AG04450 (cell line): ENCODE data around the gene PUM2. TPM values are rescaled to one million over a fixed set of nuclear protein-coding genes. Genes with fewer than 3 reads are reported as not detected.
"Not testable (repeated sequence)": the region's sequence is repeated elsewhere in the genome, so short reads cannot be mapped to it uniquely, and the experiment has no call there.

ENCODE experiments used
- CTCF ChIA-PET: fragments of 300-600, 350-600 bp; formaldehyde crosslinking; extraction: SDS; loops from one replicate; lab custom pipeline; 2022; ENCODE audit warnings: antibody characterized with exemption, inconsistent platforms; lab: Charles Lee
- POLR2A ChIA-PET: fragments of 350-600 bp; formaldehyde crosslinking; extraction: SDS; loops from one replicate; lab custom pipeline; 2021; ENCODE audit warnings: antibody characterized with exemption, inconsistent platforms; lab: Yijun Ruan, JAX
- DNase-seq: peaks from one replicate; pipeline ENCODE4 v3.0.0-alpha.2; 2011; ENCODE audit warnings: low read depth, low spot score
- H3K27ac ChIP-seq: one replicate; pipeline ENCODE4 v1.5.1; 2012; ENCODE audit warnings: low read depth, low read length, control low read depth
- H3K27me3 ChIP-seq: one replicate; pipeline ENCODE4 v1.6.0; 2012; ENCODE audit warnings: low read length; ENCODE audit not compliant: control insufficient read depth, insufficient read depth
- H3K4me3 ChIP-seq: 2 replicates; pipeline ENCODE4 v1.5.1; 2011; ENCODE audit warnings: mild to moderate bottlenecking, low read depth, low read length, control low read depth
- H3K9me3 ChIP-seq: 2 replicates; pipeline ENCODE4 v1.5.1; 2012; ENCODE audit warnings: low read length; ENCODE audit not compliant: control insufficient read depth, insufficient read depth
- polyA plus RNA-seq: library from polyadenylated mRNA; depleted of rRNA; stranded (reverse); fragments of >200 nt; gene quantifications from 2 replicates; pipeline ENCODE4 v1.2.3, GENCODE V29; 2011
- TF ChIP-seq, protein P1 (sequence below): IDR thresholded peaks from 2 replicates; pipeline ENCODE4 v1.5.1; 2011; ENCODE audit warnings: low read depth, low read length, control low read depth, inconsistent platforms

PUM2 gene
- polyA plus RNA-seq, 1 experiment = 53.7 TPM

DNA sequence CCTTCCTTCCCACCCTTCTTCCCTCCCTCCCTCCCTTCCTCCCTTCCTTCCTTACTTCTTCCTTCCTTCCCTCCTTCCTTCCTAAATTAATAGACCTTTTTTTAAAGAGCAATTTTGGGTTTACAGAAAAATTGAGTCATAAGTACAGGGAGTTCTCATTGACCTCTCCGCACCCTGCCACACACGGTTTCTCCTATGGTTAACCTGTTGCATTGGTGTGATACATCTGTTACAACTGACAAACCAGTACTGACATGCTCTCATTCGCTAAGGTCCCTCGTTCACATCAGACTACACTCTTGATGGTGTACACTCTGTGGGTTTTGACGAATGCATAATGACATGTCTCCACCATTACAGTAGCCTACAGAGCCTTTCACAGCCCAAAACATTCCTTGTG, 114.1 kb downstream of the PUM2 start:
- ChIA-PET CTCF (no interaction called here), POLR2A (no interaction called here)
- Histone ChIP-seq H3K4me3 (no peak overlapping the region), H3K9me3 (no peaks in the 10 kb centered on the region), H3K27ac (no peak overlapping the region), H3K27me3 (peaks cover 10% of the 10 kb centered on the region)
- DNase-seq = no peak
- TF ChIP-seq, protein P1, sequence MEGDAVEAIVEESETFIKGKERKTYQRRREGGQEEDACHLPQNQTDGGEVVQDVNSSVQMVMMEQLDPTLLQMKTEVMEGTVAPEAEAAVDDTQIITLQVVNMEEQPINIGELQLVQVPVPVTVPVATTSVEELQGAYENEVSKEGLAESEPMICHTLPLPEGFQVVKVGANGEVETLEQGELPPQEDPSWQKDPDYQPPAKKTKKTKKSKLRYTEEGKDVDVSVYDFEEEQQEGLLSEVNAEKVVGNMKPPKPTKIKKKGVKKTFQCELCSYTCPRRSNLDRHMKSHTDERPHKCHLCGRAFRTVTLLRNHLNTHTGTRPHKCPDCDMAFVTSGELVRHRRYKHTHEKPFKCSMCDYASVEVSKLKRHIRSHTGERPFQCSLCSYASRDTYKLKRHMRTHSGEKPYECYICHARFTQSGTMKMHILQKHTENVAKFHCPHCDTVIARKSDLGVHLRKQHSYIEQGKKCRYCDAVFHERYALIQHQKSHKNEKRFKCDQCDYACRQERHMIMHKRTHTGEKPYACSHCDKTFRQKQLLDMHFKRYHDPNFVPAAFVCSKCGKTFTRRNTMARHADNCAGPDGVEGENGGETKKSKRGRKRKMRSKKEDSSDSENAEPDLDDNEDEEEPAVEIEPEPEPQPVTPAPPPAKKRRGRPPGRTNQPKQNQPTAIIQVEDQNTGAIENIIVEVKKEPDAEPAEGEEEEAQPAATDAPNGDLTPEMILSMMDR = no peak

DNA sequence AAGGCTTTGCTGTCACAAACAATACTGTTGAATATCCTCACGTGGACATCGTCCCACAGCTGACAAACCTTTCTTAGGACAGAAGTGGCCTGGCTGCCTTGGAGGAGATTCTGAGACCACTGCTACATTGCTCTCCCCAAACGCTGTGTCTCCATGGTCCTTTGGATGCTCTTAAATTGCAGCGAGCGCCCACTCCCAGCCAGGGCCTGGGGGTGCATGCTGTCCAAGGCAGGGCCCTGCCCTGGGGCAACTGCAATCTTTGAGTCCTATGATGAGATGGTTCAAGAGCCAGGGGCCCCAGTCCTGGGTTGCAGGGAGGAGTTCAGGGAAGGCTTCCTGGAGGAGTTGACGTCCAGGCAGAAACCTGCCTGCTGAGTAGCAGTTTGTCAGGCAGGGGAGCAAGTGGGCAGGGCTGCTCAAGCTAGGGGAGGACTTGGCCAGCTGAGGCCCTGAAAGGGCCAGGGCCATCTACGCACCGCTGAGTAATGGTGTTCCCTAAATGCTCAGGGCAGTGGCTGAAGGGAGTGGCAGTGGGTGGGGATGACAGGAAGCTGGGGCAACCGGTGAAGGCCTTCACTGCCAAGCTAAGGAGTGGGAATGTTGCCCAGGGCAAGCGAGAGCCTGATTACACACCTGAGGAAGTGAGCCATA, 114.9 kb downstream of the PUM2 start:
- CTCF ChIA-PET = no interaction called here
- DNase-seq = no peak
- POLR2A ChIA-PET = no interaction called here

DNA sequence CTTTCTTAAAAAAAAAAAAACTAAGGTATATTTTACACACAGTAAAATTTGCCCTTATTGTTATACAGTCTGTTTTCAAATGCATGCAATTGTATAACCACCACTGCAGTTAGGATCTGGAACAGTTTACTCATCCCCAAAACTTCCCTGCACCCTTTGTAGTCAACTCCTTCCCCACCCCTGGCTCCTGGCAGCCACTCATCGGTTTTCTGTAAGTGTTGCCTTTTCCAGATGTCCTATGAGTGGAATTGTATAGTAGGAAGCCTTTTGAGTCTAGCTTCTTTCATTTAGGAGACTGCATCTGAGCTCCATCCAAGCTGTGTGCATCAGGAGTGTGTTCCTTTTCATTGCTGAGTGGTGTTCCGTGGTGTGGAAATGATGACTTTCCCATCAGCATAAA, 116.0 kb downstream of the PUM2 start:
- CTCF ChIA-PET = not testable (repeated sequence)

More for the DNA sequence above, 114.9 kb downstream of the PUM2 start:
- no peaks in the 10 kb centered on the region for H3K9me3 ChIP-seq
- H3K27me3 ChIP-seq = peaks cover 10% of the 10 kb centered on the region
- no peak overlapping the region for H3K4me3 ChIP-seq
- TF ChIP-seq, protein P1 = no peak
- H3K27ac ChIP-seq = no peak overlapping the region

DNA sequence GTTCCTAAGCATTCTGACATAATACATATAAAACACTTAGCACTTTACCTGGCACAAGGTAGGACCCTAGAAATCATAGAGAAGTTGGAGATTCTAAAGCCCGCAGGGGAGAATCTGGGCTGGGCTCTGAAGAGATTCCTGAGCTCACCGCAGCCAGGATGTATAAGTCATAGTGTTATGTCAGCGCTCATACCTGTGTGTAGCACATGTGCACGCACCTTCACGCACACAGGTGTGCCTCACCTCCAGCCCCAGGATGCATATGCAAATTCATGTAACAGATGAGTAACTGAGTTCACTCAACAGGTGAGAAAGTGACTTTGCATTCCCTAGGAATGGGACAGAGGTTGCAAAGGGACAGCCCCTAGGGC, 117.8 kb downstream of the PUM2 start:
- DNase-seq = no peak
- Histone ChIP-seq H3K9me3 (no peaks in the 10 kb centered on the region), H3K27ac (no peak overlapping the region), H3K27me3 (peaks cover 4% of the 10 kb centered on the region), H3K4me3 (no peak overlapping the region)
- ChIA-PET POLR2A (interaction anchor here (0.7 kb wide), 1 partner anchor 113 kb away, joined by 5 read pairs; no protein-coding TSS in a partner anchor), CTCF (no interaction called here)
- TF ChIP-seq, protein P1 = no peak

More for the DNA sequence above, 116.0 kb downstream of the PUM2 start:
- H3K9me3 ChIP-seq, DNase-seq, H3K4me3 ChIP-seq, POLR2A ChIA-PET, H3K27ac ChIP-seq: not testable (repeated sequence)
- H3K27me3 ChIP-seq = peaks cover 10% of the 10 kb centered on the region

DNA sequence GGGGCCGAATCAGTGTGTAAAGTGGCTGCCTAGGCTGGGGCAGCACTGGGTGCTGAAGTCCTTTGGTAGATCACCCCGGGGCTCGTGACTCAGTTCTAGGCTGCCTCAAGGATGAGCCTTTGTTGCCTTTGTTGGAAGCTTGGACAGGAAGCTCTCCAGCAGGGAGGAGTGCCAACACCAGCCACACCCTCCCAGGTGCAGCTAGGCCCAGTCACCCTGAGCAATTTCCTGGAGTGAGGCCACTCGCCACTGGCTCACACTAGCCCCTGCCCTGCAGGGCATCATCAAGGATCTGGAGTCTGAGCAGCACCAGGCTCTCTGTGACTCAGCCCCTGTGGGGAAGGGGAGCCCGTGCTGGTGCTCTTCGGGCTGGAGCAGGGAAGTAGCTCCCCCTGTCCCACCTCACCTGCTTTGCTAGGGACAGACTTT, 119.0 kb downstream of the PUM2 start:
- TF ChIP-seq, protein P1 = no peak
- H3K9me3 ChIP-seq = no peaks in the 10 kb centered on the region
- peaks cover 3% of the 10 kb centered on the region for H3K27me3 ChIP-seq
- ChIA-PET POLR2A (interaction anchor here (0.7 kb wide), 1 partner anchor 112 kb away, joined by 3 read pairs; no protein-coding TSS in a partner anchor), CTCF (interaction anchor here (0.6 kb wide), 1 partner anchor 11 kb away, joined by 3 read pairs; no protein-coding TSS in a partner anchor)
- no peak for DNase-seq
- no peak overlapping the region for H3K27ac ChIP-seq
- no peak overlapping the region for H3K4me3 ChIP-seq
